Adrenal gland (tissue), 12 donors: ENCODE measurements around the gene ORMDL1. TPM values are rescaled to one million over a fixed set of nuclear protein-coding genes. Genes with fewer than 3 reads are reported as not detected.

ENCODE experiments used
- DNase-seq, 7 donors: peaks; one replicate each; pipeline ENCODE4 v3.0.0-alpha.2; 2019 to 2020
- H3K27ac ChIP-seq, 5 donors: fragments of 200-600 bp; sonication (generic) in 4 of 5; 1 replicate in 3 of 5; 2 replicates in 2 of 5; pipeline versions ENCODE4 v1.5.1 to v1.8.0; 2016 to 2020; ENCODE audit warnings: mild to moderate bottlenecking in 1 of 5
- H3K27me3 ChIP-seq: fragments of 200-600 bp; 2 replicates; pipeline ENCODE4 v1.8.0; 2021
- H3K36me3 ChIP-seq, 2 donors: fragments of 200-600 bp; replicated peaks in 1 of 2; 1 replicate in 1 of 2; 2 replicates in 1 of 2; pipeline versions ENCODE4 v1.5.1 to v1.8.0; 2018 to 2022
- H3K4me1 ChIP-seq, 2 donors: fragments of 200-600 bp; replicated peaks in 1 of 2; 1 replicate in 1 of 2; 2 replicates in 1 of 2; pipeline versions ENCODE4 v1.5.1 to v1.8.0; 2018 to 2021
- H3K4me3 ChIP-seq, 4 donors: fragments of 200-600 bp; sonication (generic) in 3 of 4; one replicate each; pipeline ENCODE4 v1.5.1; 2016 to 2018
- H3K9me3 ChIP-seq, 3 donors: fragments of 200-600 bp; sonication (generic) in 1 of 3; replicated peaks in 1 of 3; 1 replicate in 2 of 3; 2 replicates in 1 of 3; pipeline versions ENCODE4 v1.5.1 to v1.8.0; 2016 to 2021
- POLR2A ChIP-seq, 2 donors: fragments of 450-650 bp; IDR thresholded peaks; one replicate each; pipeline ENCODE4 v1.6.1; 2017; ENCODE audit warnings: antibody characterized with exemption in 2 of 2, mild to moderate bottlenecking in 2 of 2, moderate library complexity in 1 of 2
- WGBS, 4 donors: extraction: QIAGEN DNeasy Blood & Tissue Kit in 2 of 4; methylation state at CpG; one replicate each; pipeline versions ENCODE4 v1.1.5 to v1.1.7; 2013 to 2017; 5-methylcytosine and 5-hydroxymethylcytosine counted together
- intact Hi-C, 2 donors: fragments of 100-400 bp; cut with DNase I; formaldehyde crosslinking; loops; one replicate each; pipeline versions ENCODE4 v1.14.1 to v1.15.0; 2022 to 2023
- polyA plus RNA-seq, 3 donors: library from polyadenylated mRNA; stranded (reverse); fragments of 200-250 nt in 2 of 3; fragments of 350-450 nt in 1 of 3; fragmentation: Illumina TruSeq in 1 of 3; extraction: RNeasy Lipid Tissue Mini Kit (QIAGEN cat#74804) in 1 of 3; gene quantifications; one replicate each; pipeline ENCODE4 v1.2.3, GENCODE V29; 2013 to 2014
- total RNA-seq, 9 donors: library from RNA; depleted of rRNA in 4 of 9; stranded (reverse); fragments of >200 nt in 4 of 9; fragments of 120-200 nt in 1 of 9; fragmentation: NEBNext Ultra II Directional in 1 of 9; extraction: Animal tissue kit (Norgen Biotek cat#: 25700) in 1 of 9; gene quantifications; one replicate each; pipeline versions ENCODE4 v1.1.0 to v1.2.4, GENCODE V29; 2013 to 2023
- TF ChIP-seq, protein P1 (sequence below), 6 experiments: fragments of 450-650 bp in 4 of 6; fragments of 200-600 bp in 2 of 6; sonication (generic) in 1 of 6; IDR thresholded peaks; 1 replicate in 5 of 6; 2 replicates in 1 of 6; pipeline versions ENCODE4 v1.5.1 to v1.8.0; 2016 to 2021; ENCODE audit warnings: antibody characterized with exemption in 6 of 6, mild to moderate bottlenecking in 2 of 6, moderate library complexity in 1 of 6
- donor health status: healthy with polysubstance abuse.
- donor health status: Bipolar disorder and iron deficiency.
- donor health status: DM: yes; HTN: yes; CAD: no.
- donor health status: DM: no; HTN: no; CAD: no.
- donor health status: DM: no; HTN: no; CAD: no.
- donor health status: DM: yes; HTN: yes; CAD: no.

Gene ORMDL1
- total and polyA plus RNA-seq, 12 donors = 34.7 to 272 (median 59.4) TPM

DNA sequence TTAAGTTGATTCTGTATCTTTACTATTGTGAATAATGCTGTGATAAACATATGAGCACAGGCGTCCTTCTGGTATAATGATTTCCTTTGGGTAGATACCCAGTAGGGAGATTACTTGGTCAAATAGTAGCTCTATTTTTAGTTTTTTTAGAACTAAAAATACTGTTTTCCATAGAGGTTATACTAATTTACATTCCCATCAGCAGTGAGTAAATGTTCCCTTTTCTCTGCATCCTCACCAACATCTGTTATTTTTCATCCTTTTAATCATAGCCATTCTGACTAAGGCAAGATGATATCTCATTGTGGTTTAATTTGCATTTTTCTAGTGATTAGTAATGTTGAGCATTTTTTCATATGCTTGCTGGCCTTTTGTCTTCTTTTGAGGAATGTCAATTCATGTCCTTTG, 35.2 kb upstream of the ORMDL1 start:
- WGBS, 4 donors = 97% methylated on average over 1 of the region's 1 CpG
- Histone ChIP-seq H3K27ac (no peak overlapping the region), H3K4me1 (peaks cover 0 to 6% of the 10 kb centered on the region in 2 donors), H3K4me3 (no peak overlapping the region), H3K9me3 (no peaks in the 10 kb centered on the region), H3K36me3 (no peaks in the 10 kb centered on the region), H3K27me3 (no peaks in the 10 kb centered on the region)
- DNase-seq = no peak
- intact Hi-C loops = no loop called here
- TF ChIP-seq, protein P1, sequence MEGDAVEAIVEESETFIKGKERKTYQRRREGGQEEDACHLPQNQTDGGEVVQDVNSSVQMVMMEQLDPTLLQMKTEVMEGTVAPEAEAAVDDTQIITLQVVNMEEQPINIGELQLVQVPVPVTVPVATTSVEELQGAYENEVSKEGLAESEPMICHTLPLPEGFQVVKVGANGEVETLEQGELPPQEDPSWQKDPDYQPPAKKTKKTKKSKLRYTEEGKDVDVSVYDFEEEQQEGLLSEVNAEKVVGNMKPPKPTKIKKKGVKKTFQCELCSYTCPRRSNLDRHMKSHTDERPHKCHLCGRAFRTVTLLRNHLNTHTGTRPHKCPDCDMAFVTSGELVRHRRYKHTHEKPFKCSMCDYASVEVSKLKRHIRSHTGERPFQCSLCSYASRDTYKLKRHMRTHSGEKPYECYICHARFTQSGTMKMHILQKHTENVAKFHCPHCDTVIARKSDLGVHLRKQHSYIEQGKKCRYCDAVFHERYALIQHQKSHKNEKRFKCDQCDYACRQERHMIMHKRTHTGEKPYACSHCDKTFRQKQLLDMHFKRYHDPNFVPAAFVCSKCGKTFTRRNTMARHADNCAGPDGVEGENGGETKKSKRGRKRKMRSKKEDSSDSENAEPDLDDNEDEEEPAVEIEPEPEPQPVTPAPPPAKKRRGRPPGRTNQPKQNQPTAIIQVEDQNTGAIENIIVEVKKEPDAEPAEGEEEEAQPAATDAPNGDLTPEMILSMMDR (IDR thresholded peaks at IDR 0.05) = no peak

DNA sequence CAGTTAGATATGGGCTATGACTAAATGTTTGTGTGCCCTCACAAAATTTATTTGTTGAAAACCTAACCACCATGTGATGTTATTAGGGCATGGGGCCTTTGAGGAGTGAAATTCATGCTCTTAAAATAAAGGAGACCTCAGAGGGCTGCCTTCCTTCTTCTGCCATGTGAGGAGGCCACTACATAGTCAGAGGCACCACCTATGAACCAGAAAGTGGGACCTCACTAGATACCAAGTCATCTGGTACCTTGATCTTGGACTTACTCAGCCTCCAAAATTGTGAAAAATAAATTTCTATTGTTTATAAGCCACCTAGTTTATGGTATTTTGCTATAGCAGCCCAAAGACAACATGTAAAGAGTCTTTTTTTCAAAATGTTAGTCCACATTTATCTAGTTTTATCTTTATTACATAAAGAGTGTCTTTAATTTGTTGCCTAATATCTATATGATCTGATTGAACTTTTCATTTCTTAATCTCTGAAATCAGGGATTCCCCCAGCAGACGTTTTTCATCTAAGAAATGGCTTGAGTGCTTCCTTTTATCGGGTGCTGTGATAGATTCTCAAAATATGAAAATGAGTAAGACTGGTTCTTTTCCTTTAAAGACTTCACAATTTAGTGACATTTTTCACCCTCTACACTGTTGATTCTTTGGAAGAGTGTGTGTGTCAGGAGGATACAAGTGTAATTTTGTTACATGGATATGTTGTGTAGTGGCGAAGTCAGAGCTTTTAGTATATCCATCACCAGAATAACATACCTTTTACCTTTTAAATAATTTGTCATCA, 34.3 kb upstream of the ORMDL1 start:
- intact Hi-C loops = no loop called here
- no peak for DNase-seq
- TF ChIP-seq, protein P1 (IDR thresholded peaks at IDR 0.05) = no peak
- TF ChIP-seq POLR2A (IDR thresholded peaks at IDR 0.05) = no peak
- H3K27me3 ChIP-seq = no peaks in the 10 kb centered on the region
- peaks cover 0 to 6% of the 10 kb centered on the region in 2 donors for H3K4me1 ChIP-seq
- 88 to 92% (median 92%) methylated on average over 3 of the region's 3 CpGs for WGBS, 4 donors
- H3K9me3 ChIP-seq = no peaks in the 10 kb centered on the region
- no peak overlapping the region for H3K4me3 ChIP-seq
- no peaks in the 10 kb centered on the region for H3K36me3 ChIP-seq
- no peak overlapping the region for H3K27ac ChIP-seq

DNA sequence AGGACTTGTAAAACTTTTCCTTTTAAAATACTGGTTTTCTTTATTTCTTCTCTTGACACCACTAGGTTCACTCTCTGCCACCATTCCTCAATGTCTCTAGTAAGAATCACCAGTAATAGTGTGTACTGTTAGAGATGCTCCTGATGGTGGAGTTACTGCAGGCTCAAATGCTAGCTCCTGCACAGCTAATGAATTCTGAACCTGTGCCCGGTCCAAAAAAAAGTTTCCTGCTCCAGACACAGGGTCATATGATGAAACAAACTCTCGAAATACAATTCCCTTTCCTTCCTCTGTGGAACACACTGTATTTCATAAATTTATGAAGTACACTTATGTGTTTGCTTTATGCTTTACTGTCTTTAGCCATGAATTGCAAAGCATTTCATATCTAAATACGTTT, 19.3 kb upstream of the ORMDL1 start:
- 58 to 82% (median 72%) methylated on average over 3 of the region's 3 CpGs for whole genome bisulfite sequencing, 4 donors
- H3K4me1 ChIP-seq = peaks cover 2 to 14% of the 10 kb centered on the region in 2 donors
- TF ChIP-seq, protein P1 (IDR thresholded peaks at IDR 0.05) = no peak
- TF ChIP-seq POLR2A (IDR thresholded peaks at IDR 0.05) = no peak
- H3K27me3 ChIP-seq = no peaks in the 10 kb centered on the region
- H3K9me3 ChIP-seq = no peaks in the 10 kb centered on the region
- no peak for DNase-seq
- intact Hi-C loops = no loop called here
- H3K4me3 ChIP-seq = no peak overlapping the region
- no peak overlapping the region for H3K27ac ChIP-seq
- H3K36me3 ChIP-seq = no peaks in the 10 kb centered on the region

DNA sequence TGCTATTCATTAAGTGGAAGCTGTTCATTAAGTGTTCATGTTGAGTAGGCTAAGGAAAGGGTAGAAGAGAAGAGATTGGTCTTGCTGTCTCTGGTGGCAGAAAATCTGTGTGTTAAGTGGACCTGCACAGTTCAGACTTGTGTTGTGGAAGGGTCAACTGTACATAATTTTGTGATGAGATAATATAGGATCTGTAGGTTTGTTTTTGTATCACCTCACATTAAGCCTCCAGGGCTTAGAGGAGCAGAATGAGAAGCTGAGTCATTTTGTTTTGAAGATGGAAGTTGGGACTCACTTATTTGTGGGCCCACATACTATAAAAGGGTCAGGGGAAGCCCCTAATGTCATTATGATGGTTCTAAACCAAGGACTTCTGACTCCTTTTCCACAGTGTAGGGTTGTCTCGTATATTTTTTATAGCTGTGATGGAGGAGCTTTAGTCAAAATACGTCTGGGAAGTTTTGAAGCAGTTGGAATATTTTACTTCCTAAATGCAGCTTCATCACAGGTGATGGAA, 18.3 kb upstream of the ORMDL1 start:
- Histone ChIP-seq H3K36me3 (no peaks in the 10 kb centered on the region), H3K27ac (no peak overlapping the region), H3K4me1 (peaks cover 2 to 15% of the 10 kb centered on the region in 2 donors), H3K9me3 (no peaks in the 10 kb centered on the region), H3K27me3 (no peaks in the 10 kb centered on the region), H3K4me3 (no peak overlapping the region)
- intact Hi-C loops = no loop called here
- DNase-seq = no peak
- TF ChIP-seq, protein P1 (IDR thresholded peaks at IDR 0.05) = no peak
- TF ChIP-seq POLR2A (IDR thresholded peaks at IDR 0.05) = no peak
- WGBS, 4 donors = 91 to 97% (median 93%) methylated on average over 2 of the region's 2 CpGs
